ENCODE data around the gene CDH4.

GRCh38 chr20:61575151-61575937 lies 323.3 kb downstream of the CDH4 start:
- no peak for TF ChIP-seq FOXM1 (IDR thresholded peaks at IDR 0.05; ENCODE audit: borderline replicate concordance, low read depth)
- TF ChIP-seq NFIC (IDR thresholded peaks at IDR 0.05) = no peak
- no peak for TF ChIP-seq TAF1 (IDR thresholded peaks at IDR 0.05; ENCODE audit: low read depth)
- no peak for TF ChIP-seq REST (IDR thresholded peaks at IDR 0.05; ENCODE audit: low read depth)
- no peak for TF ChIP-seq EP300 (IDR thresholded peaks at IDR 0.05; ENCODE audit: borderline replicate concordance)
- TF ChIP-seq RAD21 (IDR thresholded peaks at IDR 0.05; ENCODE audit: low read depth) = no peak
- no peak for TF ChIP-seq MAX (IDR thresholded peaks at IDR 0.05)
- TF ChIP-seq YY1 (IDR thresholded peaks at IDR 0.05; ENCODE audit: low read depth) = no peak
- TF ChIP-seq TCF12 (IDR thresholded peaks at IDR 0.05; ENCODE audit: low read depth) = no peak
- TF ChIP-seq CEBPB (IDR thresholded peaks at IDR 0.05) = no peak
- no peak for TF ChIP-seq TEAD4 (IDR thresholded peaks at IDR 0.05)
- TF ChIP-seq CREB1 (IDR thresholded peaks at IDR 0.05; ENCODE audit: low read depth) = no peak

Measured in Ishikawa (cell line).